ENCODE data around the gene SNX9. TPM values are rescaled to one million over a fixed set of nuclear protein-coding genes. Genes with fewer than 3 reads are reported as not detected.

SNX9 gene
- total RNA-seq, 4 donors from 2014 or later: 13.7 to 57.2 (median 50.7) TPM

DNA sequence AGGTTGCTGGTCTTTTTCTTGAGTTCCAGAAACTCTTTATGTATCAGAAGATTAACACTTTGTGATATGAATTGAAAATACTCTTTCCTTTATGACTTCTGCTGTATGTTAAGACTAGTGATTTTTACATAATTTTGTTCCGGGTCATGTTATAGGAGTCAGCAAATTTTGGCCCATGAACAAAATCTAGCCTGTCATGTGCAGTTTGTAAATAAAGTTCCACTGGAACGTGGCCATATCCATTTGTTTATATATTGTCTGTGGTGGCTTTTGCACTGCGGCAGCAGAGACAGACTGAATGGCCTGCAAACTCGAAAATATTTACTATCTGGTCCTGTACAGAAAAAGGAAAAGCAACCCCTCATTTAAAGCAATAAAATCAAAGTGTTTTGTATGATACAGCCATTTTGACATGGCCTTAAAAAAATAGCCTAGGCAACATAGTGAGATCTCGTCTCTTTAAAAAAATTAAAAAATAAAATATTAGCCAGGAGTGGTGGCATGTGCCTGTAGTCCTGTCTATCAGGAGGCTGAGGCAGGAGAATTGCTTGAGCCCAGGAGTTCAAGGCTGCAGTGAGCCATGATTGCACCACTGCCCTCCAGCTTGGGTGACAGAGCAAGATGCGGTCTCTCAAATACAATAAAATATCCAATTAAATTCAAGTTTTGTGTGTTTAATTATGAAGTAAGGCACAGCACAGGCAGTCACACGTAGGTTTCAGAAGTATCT, 36.9 kb downstream of the SNX9 start:
- H3K36me3 ChIP-seq: no peaks in the 10 kb centered on the region
- H3K4me3 ChIP-seq: no peak overlapping the region
- in situ Hi-C loops (cut with MboI; ENCODE audit: low pct_ligation_motif_present in 1 of 4, low pct_unique_long_range_greater_than_20kb in 1 of 4, low sequenced_read_pairs in 3 of 4) (no loop called here), intact Hi-C loops (cut with DNase I; ENCODE audit: low total_unique reads) (loop anchor here (2.0 kb wide), 1 partner anchor 53 kb away; no protein-coding TSS in a partner anchor)
- TF ChIP-seq EP300 (IDR thresholded peaks at IDR 0.05; ENCODE audit: low read depth) (no peak), POLR2A (IDR thresholded peaks at IDR 0.05) (no peak), POLR2AphosphoS5 (IDR thresholded peaks at IDR 0.05) (no peak)
- TF ChIP-seq, protein P1, sequence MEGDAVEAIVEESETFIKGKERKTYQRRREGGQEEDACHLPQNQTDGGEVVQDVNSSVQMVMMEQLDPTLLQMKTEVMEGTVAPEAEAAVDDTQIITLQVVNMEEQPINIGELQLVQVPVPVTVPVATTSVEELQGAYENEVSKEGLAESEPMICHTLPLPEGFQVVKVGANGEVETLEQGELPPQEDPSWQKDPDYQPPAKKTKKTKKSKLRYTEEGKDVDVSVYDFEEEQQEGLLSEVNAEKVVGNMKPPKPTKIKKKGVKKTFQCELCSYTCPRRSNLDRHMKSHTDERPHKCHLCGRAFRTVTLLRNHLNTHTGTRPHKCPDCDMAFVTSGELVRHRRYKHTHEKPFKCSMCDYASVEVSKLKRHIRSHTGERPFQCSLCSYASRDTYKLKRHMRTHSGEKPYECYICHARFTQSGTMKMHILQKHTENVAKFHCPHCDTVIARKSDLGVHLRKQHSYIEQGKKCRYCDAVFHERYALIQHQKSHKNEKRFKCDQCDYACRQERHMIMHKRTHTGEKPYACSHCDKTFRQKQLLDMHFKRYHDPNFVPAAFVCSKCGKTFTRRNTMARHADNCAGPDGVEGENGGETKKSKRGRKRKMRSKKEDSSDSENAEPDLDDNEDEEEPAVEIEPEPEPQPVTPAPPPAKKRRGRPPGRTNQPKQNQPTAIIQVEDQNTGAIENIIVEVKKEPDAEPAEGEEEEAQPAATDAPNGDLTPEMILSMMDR (IDR thresholded peaks at IDR 0.05): no peak
- H3K4me1 ChIP-seq: peaks cover 2 to 37% (median 30%) of the 10 kb centered on the region in 4 donors
- H3K9me3 ChIP-seq: no peaks in the 10 kb centered on the region
- no peaks in the 10 kb centered on the region for H3K27me3 ChIP-seq
- H3K27ac ChIP-seq: no peak overlapping the region
- DNase-seq: no peak
- 38 to 49% methylated on average over 4 to 7 of the region's 7 CpGs for WGBS, 2 donors (ENCODE audit: low coverage in 1 of 2)

- intact Hi-C loops (cut with DNase I; ENCODE audit: low total_unique reads) (no loop called here), in situ Hi-C loops (cut with MboI; ENCODE audit: low pct_ligation_motif_present in 1 of 4, low pct_unique_long_range_greater_than_20kb in 1 of 4, low sequenced_read_pairs in 3 of 4) (no loop called here)
- WGBS, 2 donors (ENCODE audit: low coverage in 1 of 2): 47 to 49% methylated on average over 3 to 4 of the region's 4 CpGs
- H3K9me3 ChIP-seq: no peaks in the 10 kb centered on the region
- TF ChIP-seq EP300 (IDR thresholded peaks at IDR 0.05; ENCODE audit: low read depth): no peak
- TF ChIP-seq, protein P1 (IDR thresholded peaks at IDR 0.05): no peak
- TF ChIP-seq POLR2AphosphoS5 (IDR thresholded peaks at IDR 0.05): no peak
- no peak for TF ChIP-seq POLR2A (IDR thresholded peaks at IDR 0.05)
- DNase-seq: no peak
- H3K4me1 ChIP-seq: peaks cover 2 to 36% (median 28%) of the 10 kb centered on the region in 4 donors
- H3K4me3 ChIP-seq: no peak overlapping the region
- no peaks in the 10 kb centered on the region for H3K36me3 ChIP-seq
- no peak overlapping the region for H3K27ac ChIP-seq
- H3K27me3 ChIP-seq: no peaks in the 10 kb centered on the region
Measured at GRCh38 chr6:157860505-157860991, 37.5 kb downstream of the SNX9 start.

DNA sequence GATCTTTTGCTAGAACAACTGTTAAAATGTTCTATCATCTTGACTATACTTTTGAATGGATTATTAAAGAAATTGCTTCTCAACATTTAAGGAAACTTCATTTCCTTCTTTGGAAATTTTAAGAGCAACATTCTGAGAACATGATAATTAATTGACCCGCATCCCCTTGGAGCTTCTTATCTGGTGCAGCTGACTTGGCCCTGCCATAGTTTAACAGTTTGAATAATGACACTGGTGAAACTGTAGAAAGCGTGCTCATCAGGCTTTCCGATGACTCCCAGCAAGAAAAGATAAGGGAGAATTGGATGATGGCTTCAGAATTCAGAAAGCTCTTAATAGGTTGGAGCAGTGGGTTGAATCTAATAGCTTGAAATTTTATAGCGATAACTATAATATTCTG, 38.1 kb downstream of the SNX9 start:
- no peak overlapping the region for H3K27ac ChIP-seq
- H3K9me3 ChIP-seq: no peaks in the 10 kb centered on the region
- peaks cover 2 to 31% (median 23%) of the 10 kb centered on the region in 4 donors for H3K4me1 ChIP-seq
- H3K27me3 ChIP-seq: no peaks in the 10 kb centered on the region
- intact Hi-C loops (cut with DNase I; ENCODE audit: low total_unique reads) (no loop called here), in situ Hi-C loops (cut with MboI; ENCODE audit: low pct_ligation_motif_present in 1 of 4, low pct_unique_long_range_greater_than_20kb in 1 of 4, low sequenced_read_pairs in 3 of 4) (no loop called here)
- no peak overlapping the region for H3K4me3 ChIP-seq
- TF ChIP-seq POLR2A (IDR thresholded peaks at IDR 0.05) (no peak), EP300 (IDR thresholded peaks at IDR 0.05; ENCODE audit: low read depth) (no peak), POLR2AphosphoS5 (IDR thresholded peaks at IDR 0.05) (no peak)
- TF ChIP-seq, protein P1 (IDR thresholded peaks at IDR 0.05): no peak
- WGBS, 2 donors (ENCODE audit: low coverage in 1 of 2): 84 to 95% methylated on average over 4 of the region's 4 CpGs
- no peaks in the 10 kb centered on the region for H3K36me3 ChIP-seq
- no peak for DNase-seq

DNA sequence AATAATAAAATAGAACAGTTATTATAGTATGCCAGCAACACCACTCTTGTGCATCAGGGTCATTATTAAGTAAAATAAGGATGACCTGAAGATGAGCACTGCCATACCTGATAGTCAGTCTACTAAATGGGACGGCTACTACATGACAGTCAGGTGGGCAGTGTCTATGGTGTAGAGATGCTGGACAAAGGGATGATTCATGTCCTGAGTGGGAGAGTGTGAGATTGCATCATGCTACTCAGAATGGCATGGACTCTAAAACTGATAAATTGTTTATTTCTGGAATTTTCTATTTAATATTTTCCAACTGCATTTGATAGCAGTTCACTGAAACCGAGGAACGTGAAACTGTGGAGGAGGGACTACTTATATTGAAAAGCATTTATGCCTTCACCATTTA, 38.8 kb downstream of the SNX9 start:
- no peak for DNase-seq
- in situ Hi-C loops (cut with MboI; ENCODE audit: low pct_ligation_motif_present in 1 of 4, low pct_unique_long_range_greater_than_20kb in 1 of 4, low sequenced_read_pairs in 3 of 4): no loop called here
- H3K4me3 ChIP-seq: no peak overlapping the region
- peaks cover 5 to 28% (median 23%) of the 10 kb centered on the region in 4 donors for H3K4me1 ChIP-seq
- 70 to 88% methylated on average over 3 of the region's 3 CpGs for WGBS, 2 donors (ENCODE audit: low coverage in 1 of 2)
- no peak overlapping the region for H3K27ac ChIP-seq
- H3K36me3 ChIP-seq: no peaks in the 10 kb centered on the region
- TF ChIP-seq, protein P1 (IDR thresholded peaks at IDR 0.05): no peak
- TF ChIP-seq EP300 (IDR thresholded peaks at IDR 0.05; ENCODE audit: low read depth) (no peak), POLR2AphosphoS5 (IDR thresholded peaks at IDR 0.05) (no peak), POLR2A (IDR thresholded peaks at IDR 0.05) (no peak)
- H3K9me3 ChIP-seq: no peaks in the 10 kb centered on the region
- no peaks in the 10 kb centered on the region for H3K27me3 ChIP-seq
- intact Hi-C loops (cut with DNase I; ENCODE audit: low total_unique reads): no loop called here

Data from transverse colon (tissue), 4 donors.